Measurements from ENCODE around the gene GTF2H4. TPM values are rescaled to one million over a fixed set of nuclear protein-coding genes. Genes with fewer than 3 reads are reported as not detected.
A peak's percentile ranks its signal among the peaks of the same experiment; 100 is the strongest.

The GTF2H4 gene
- total and polyA plus RNA-seq, 7 donors = 7.7 to 28.5 (median 12.6) TPM

DNA sequence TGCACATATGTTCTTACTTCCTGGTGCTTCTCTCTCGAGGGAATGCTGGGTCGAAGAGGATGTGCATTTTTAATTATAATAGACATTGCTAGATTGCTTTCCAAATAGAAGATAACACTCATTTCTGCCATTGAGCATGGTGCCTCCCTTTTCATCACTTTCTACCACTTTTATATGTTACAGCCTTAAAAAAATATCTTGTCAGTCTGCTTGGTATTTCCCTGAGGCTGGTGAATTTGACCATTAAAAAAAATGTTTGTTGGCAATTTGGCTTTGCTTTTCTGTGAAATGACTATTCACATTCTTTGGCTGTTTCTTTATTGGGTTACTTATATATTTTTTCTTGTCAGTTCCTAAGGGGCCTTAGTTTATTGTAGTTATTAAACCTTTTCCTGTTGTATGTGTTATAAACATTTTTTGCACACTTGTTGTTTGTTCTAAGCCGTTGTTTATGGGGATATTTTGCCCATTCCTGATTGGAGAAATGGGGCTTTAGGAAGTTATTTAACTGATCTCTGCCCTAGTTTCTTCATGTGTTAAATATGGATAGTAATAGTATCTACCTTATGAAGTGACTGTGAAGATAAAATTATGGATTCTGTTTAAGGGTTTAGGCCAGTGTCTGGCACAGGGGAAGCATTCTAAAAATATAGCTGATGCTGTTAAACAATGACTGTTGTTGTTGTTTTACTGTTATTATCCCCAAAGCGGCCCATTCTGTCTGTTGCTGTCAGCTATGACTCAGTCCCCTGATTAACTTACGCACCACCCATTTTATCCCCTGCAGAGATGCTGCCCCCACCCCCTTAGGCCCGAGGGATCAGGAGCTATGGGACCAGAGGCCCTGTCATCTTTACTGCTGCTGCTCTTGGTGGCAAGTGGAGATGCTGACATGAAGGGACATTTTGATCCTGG, 19.8 kb upstream of the GTF2H4 start:
- no peaks in the 10 kb centered on the region for H3K9me3 ChIP-seq
- H3K4me3 ChIP-seq = no peak overlapping the region
- peak overlapping the region in 1 of 4 donors; percentile 13 for H3K27ac ChIP-seq
- TF ChIP-seq EP300 (IDR thresholded peaks at IDR 0.05) (no peak), POLR2AphosphoS5 (IDR thresholded peaks at IDR 0.05) (no peak), POLR2A (IDR thresholded peaks at IDR 0.05) (no peak)
- TF ChIP-seq, protein P1, sequence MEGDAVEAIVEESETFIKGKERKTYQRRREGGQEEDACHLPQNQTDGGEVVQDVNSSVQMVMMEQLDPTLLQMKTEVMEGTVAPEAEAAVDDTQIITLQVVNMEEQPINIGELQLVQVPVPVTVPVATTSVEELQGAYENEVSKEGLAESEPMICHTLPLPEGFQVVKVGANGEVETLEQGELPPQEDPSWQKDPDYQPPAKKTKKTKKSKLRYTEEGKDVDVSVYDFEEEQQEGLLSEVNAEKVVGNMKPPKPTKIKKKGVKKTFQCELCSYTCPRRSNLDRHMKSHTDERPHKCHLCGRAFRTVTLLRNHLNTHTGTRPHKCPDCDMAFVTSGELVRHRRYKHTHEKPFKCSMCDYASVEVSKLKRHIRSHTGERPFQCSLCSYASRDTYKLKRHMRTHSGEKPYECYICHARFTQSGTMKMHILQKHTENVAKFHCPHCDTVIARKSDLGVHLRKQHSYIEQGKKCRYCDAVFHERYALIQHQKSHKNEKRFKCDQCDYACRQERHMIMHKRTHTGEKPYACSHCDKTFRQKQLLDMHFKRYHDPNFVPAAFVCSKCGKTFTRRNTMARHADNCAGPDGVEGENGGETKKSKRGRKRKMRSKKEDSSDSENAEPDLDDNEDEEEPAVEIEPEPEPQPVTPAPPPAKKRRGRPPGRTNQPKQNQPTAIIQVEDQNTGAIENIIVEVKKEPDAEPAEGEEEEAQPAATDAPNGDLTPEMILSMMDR (IDR thresholded peaks at IDR 0.05) = no peak
- intact Hi-C loops (cut with DNase I) = no loop called here
- no peak for DNase-seq
- H3K27me3 ChIP-seq = no peaks in the 10 kb centered on the region
- WGBS, 2 donors = 44 to 67% methylated on average over 6 of the region's 6 CpGs
- H3K36me3 ChIP-seq = peaks cover 0 to 35% (median 13%) of the 10 kb centered on the region in 4 donors
- H3K4me1 ChIP-seq = peaks cover 0 to 44% (median 41%) of the 10 kb centered on the region in 4 donors

DNA sequence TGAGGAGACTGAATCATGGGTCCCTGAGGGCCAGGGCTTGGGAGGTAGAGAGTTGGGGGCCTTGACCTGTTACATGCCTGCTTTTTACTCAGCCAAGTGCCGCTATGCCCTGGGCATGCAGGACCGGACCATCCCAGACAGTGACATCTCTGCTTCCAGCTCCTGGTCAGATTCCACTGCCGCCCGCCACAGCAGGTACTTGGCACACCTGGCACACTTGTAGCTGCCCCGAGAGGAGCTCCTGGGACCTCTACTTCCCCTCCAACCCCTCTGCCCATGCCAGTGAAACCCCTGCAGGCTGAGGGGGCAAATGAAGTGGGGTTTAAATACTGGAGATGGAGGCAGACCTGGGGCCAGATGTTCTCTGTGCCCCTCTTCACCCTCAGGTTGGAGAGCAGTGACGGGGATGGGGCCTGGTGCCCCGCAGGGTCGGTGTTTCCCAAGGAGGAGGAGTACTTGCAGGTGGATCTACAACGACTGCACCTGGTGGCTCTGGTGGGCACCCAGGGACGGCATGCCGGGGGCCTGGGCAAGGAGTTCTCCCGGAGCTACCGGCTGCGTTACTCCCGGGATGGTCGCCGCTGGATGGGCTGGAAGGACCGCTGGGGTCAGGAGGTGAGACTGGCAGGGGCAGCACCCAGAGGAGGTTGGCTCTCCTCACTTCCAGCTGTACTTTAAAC, 19.1 kb upstream of the GTF2H4 start:
- Histone ChIP-seq H3K9me3 (no peaks in the 10 kb centered on the region), H3K27ac (peak overlapping the region in 1 of 4 donors; percentile 13), H3K4me1 (peaks cover 0 to 38% (median 35%) of the 10 kb centered on the region in 4 donors), H3K27me3 (no peaks in the 10 kb centered on the region), H3K4me3 (no peak overlapping the region), H3K36me3 (peaks cover 0 to 42% (median 16%) of the 10 kb centered on the region in 4 donors)
- DNase-seq = no peak
- 92 to 95% methylated on average over 18 of the region's 18 CpGs for WGBS, 2 donors
- TF ChIP-seq POLR2AphosphoS5 (IDR thresholded peaks at IDR 0.05) (no peak), EP300 (IDR thresholded peaks at IDR 0.05) (no peak)
- TF ChIP-seq, protein P1 (IDR thresholded peaks at IDR 0.05) = no peak
- intact Hi-C loops (cut with DNase I) = no loop called here

DNA sequence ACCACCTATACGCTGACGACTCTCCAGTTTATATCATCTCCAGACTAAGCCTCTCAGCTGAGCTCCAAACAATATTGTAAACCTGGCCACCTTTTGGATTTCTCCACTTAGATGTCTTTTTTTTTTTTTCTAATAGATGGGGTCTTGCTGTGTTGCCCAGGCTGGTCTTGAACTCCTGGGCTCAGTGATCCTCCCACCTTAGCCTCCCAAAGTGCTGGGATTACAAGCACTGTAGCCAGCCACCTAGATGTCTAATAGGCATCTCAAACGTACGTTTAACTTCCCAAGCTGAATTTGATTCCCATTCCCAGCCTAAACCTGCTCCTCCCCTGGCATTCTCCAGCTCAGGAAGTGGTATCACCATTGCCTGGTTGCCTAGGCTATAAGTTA, 18.5 kb upstream of the GTF2H4 start:
- no peaks in the 10 kb centered on the region for H3K27me3 ChIP-seq
- no peak overlapping the region for H3K4me3 ChIP-seq
- no peak overlapping the region for H3K27ac ChIP-seq
- no peak for TF ChIP-seq POLR2AphosphoS5 (IDR thresholded peaks at IDR 0.05)
- DNase-seq = no peak
- H3K9me3 ChIP-seq = no peaks in the 10 kb centered on the region
- peaks cover 0 to 35% (median 34%) of the 10 kb centered on the region in 4 donors for H3K4me1 ChIP-seq
- intact Hi-C loops (cut with DNase I) = no loop called here
- peaks cover 0 to 48% (median 17%) of the 10 kb centered on the region in 4 donors for H3K36me3 ChIP-seq
- 73 to 91% methylated on average over 4 of the region's 4 CpGs for WGBS, 2 donors

DNA sequence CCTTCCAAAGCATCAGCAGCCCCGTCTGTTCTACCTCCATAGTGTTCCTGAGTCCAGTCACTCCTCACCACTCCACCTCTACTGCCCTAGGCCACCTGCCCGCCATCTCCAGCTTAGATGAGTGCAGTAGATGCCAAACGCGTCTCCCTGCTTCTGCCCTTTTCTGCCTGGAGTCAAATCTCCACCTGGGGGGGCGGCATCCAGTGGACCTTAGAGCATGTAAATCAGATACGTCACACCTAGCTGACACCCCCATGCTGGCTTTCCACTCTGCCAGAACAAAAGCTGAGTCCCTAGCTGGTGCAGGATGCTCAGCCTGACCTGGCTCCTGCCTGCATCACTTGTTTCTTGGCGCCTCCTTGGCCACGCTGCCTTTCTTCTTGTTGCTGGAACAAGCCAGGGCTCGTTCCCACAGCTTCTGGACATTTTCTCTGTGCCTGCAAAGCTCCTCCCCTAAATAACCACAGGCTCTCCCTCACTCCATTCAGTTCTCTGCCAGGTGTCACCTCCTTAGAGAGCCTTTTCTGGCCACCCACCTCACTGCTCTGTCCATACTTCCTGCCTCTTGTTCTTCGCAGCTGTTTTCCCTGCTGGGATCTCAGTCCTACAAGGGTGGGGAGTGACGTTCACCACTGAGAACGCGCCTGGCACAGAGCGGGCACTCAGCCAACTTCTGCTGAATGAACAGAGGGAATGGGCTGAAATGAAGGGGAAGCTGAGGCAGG, 17.9 kb upstream of the GTF2H4 start:
- H3K27ac ChIP-seq = peak overlapping the region in 1 of 4 donors; percentile 29
- TF ChIP-seq POLR2AphosphoS5 (IDR thresholded peaks at IDR 0.05) (no peak), EP300 (IDR thresholded peaks at IDR 0.05) (no peak), POLR2A (IDR thresholded peaks at IDR 0.05) (no peak)
- TF ChIP-seq, protein P1 (IDR thresholded peaks at IDR 0.05) = no peak
- 87% methylated on average over 14 of the region's 14 CpGs for WGBS, 2 donors
- intact Hi-C loops (cut with DNase I) = no loop called here
- H3K9me3 ChIP-seq = no peaks in the 10 kb centered on the region
- peak; percentile 72 for DNase-seq
- H3K27me3 ChIP-seq = no peaks in the 10 kb centered on the region
- H3K4me3 ChIP-seq = no peak overlapping the region
- peaks cover 2 to 54% (median 20%) of the 10 kb centered on the region in 4 donors for H3K36me3 ChIP-seq
- H3K4me1 ChIP-seq = peaks cover 0 to 32% (median 29%) of the 10 kb centered on the region in 4 donors
